Suprapubic skin (tissue), 3 donors: ENCODE results near the gene PHF5A.

Source experiments
- POLR2AphosphoS5 ChIP-seq, 3 donors: sonication (generic); formaldehyde crosslinking; IDR thresholded peaks; one replicate each; pipeline ENCODE4 v1.6.1; 2017; ENCODE audit warnings: antibody characterized with exemption in 3 of 3
- TF ChIP-seq, protein P1 (sequence below), 2 donors: fragments of 200-600 bp in 1 of 2; fragments of 450-650 bp in 1 of 2; sonication (generic) in 1 of 2; IDR thresholded peaks; one replicate each; pipeline ENCODE4 v1.5.1; 2016 to 2019; ENCODE audit warnings: antibody characterized with exemption in 2 of 2, mild to moderate bottlenecking in 1 of 2, moderate library complexity in 1 of 2

DNA sequence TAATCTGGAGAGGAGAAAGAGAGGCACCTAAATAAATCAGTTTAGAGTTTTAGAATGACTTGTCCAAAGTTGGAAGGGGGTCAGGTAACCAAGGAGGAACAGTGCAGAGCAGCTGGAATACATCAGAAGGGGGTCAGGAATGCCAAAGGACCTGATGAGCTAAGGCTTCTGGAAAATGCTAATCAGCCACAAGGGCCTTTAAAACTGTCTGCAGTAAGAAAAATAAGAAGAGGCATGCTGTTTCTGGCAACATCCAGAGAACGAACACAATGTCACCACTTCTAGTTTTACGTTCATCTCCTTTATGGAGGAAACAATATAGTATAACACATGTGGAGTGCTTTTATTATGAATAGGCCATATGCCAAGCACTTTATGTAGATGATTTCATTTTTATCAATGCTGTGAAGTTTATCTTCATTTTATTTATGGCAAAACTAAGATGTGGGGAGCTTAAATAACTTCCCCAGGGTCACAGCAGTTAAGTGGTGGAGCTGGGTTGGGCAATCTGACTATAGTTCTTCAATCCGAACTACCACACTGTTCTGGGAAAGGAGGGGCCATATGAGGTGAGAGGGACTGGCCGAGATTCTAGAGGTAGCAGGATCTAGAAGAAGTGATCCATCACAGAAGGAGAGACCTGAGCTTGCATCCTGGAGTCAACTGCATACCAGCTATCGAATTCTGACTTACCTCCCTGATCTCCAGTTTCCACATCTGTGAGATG, 23.0 kb upstream of the PHF5A start:
- TF ChIP-seq, protein P1, sequence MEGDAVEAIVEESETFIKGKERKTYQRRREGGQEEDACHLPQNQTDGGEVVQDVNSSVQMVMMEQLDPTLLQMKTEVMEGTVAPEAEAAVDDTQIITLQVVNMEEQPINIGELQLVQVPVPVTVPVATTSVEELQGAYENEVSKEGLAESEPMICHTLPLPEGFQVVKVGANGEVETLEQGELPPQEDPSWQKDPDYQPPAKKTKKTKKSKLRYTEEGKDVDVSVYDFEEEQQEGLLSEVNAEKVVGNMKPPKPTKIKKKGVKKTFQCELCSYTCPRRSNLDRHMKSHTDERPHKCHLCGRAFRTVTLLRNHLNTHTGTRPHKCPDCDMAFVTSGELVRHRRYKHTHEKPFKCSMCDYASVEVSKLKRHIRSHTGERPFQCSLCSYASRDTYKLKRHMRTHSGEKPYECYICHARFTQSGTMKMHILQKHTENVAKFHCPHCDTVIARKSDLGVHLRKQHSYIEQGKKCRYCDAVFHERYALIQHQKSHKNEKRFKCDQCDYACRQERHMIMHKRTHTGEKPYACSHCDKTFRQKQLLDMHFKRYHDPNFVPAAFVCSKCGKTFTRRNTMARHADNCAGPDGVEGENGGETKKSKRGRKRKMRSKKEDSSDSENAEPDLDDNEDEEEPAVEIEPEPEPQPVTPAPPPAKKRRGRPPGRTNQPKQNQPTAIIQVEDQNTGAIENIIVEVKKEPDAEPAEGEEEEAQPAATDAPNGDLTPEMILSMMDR (IDR thresholded peaks at IDR 0.05): no peak
- no peak for TF ChIP-seq POLR2AphosphoS5 (IDR thresholded peaks at IDR 0.05)
